ENCODE results near the gene CT83. TPM values are rescaled to one million over a fixed set of nuclear protein-coding genes. Genes with fewer than 3 reads are reported as not detected.

Gene CT83
- total and polyA plus RNA-seq, 2 of the 8 experiments (the other 6 are each of a cell fraction or from before 2014, with no cell fraction given): not detected

- no peak overlapping the region for H4K8ac ChIP-seq (ENCODE audit: extremely low read depth, insufficient read depth, low read length)
- no peaks in the 10 kb centered on the region for H3K23me2 ChIP-seq (ENCODE audit: low read depth, low read length)
- no peaks in the 10 kb centered on the region for H3K27me3 ChIP-seq (replicated peaks in 1 of 4; ENCODE audit: control insufficient read depth in 3 of 4, extremely low read depth in 1 of 4, insufficient read depth in 3 of 4, low read length in 3 of 4)
- no peak overlapping the region for H2BK15ac ChIP-seq (ENCODE audit: low read length)
- no peak overlapping the region for H2BK120ac ChIP-seq (replicated peaks; ENCODE audit: low read depth, low read length)
- no peak overlapping the region for H3K23ac ChIP-seq (ENCODE audit: insufficient read length)
- no peak overlapping the region for H2AFZ ChIP-seq (ENCODE audit: low read length)
- no peaks in the 10 kb centered on the region for H3K4me1 ChIP-seq (replicated peaks in 1 of 4; ENCODE audit: control insufficient read depth in 3 of 4, insufficient read depth in 4 of 4, low read length in 3 of 4)
- H3K14ac ChIP-seq (ENCODE audit: insufficient read length): no peak overlapping the region
- H2BK12ac ChIP-seq (ENCODE audit: low read depth, low read length): no peak overlapping the region
- no peak overlapping the region for H4K91ac ChIP-seq (replicated peaks; ENCODE audit: insufficient read length, low read length)
- DNase-seq (ENCODE audit: low read depth in 1 of 2, low spot score in 2 of 2) (no peak), FAIRE-seq (no peak)
- no peaks in the 10 kb centered on the region for H4K20me1 ChIP-seq (replicated peaks in 1 of 2; ENCODE audit: control insufficient read depth in 1 of 2, insufficient read depth in 2 of 2, low read length in 2 of 2)
- H3K4ac ChIP-seq (replicated peaks; ENCODE audit: insufficient read length, low read depth, low read length): no peak overlapping the region
- ChIA-PET POLR2A (ENCODE audit: partially characterized antibody) (no interaction called here), CTCF (ENCODE audit: partially characterized antibody) (no interaction called here)
- no peaks in the 10 kb centered on the region for H3K36me3 ChIP-seq (ENCODE audit: control insufficient read depth in 2 of 4, insufficient read depth in 4 of 4, low read length in 3 of 4)
- H3K18ac ChIP-seq (ENCODE audit: extremely low read depth, low read length): no peak overlapping the region
- H3K4me2 ChIP-seq (ENCODE audit: insufficient read depth in 1 of 2, low read depth in 2 of 2, low read length in 2 of 2): no peak overlapping the region
- H2BK5ac ChIP-seq (ENCODE audit: low read depth, low read length): no peak overlapping the region
- H4K5ac ChIP-seq (ENCODE audit: insufficient read length, low read depth, low read length): no peak overlapping the region
- no peak overlapping the region for H3K56ac ChIP-seq (replicated peaks; ENCODE audit: insufficient read length, low read depth, low read length)
- H2AK5ac ChIP-seq (ENCODE audit: low read depth, low read length): no peak overlapping the region
- no peak overlapping the region for H2BK20ac ChIP-seq (ENCODE audit: low read length)
- H3K4me3 ChIP-seq (ENCODE audit: extremely low read depth in 1 of 4, insufficient read depth in 2 of 4, low read depth in 3 of 4, low read length in 4 of 4): no peak overlapping the region
- no peak overlapping the region for H3K9ac ChIP-seq (replicated peaks in 1 of 4; ENCODE audit: extremely low read depth in 1 of 4, low read depth in 3 of 4, low read length in 3 of 4)
- no peaks in the 10 kb centered on the region for H3K79me1 ChIP-seq (ENCODE audit: low read depth, low read length)
- no peaks in the 10 kb centered on the region for H3K79me2 ChIP-seq (ENCODE audit: control insufficient read depth in 1 of 2, insufficient read depth in 2 of 2, low read length in 2 of 2)
- WGBS, 2 experiments (ENCODE audit: extremely low coverage in 1 of 2, insufficient coverage in 1 of 2, insufficient read length in 1 of 2, insufficient replicate concordance in 2 of 2, low coverage in 1 of 2, low lambda C conversion rate in 2 of 2, missing lambda C conversion rate in 1 of 2): 83% methylated on average over 2 of the region's 2 CpGs; no CpG with 5 or more reads in 1 of the 2 experiments
- TF ChIP-seq POLR2AphosphoS5 (IDR thresholded peaks at IDR 0.05; ENCODE audit: low read depth, low read length) (no peak), RXRA (IDR thresholded peaks at IDR 0.05; ENCODE audit: insufficient read depth, low read depth, low read length) (no peak), CTCF (IDR thresholded peaks at IDR 0.05; ENCODE audit: control extremely low read depth in 1 of 3, insufficient read depth in 1 of 3, low read depth in 1 of 3, low read length in 3 of 3) (no peak), PHF8 (conservative IDR thresholded peaks at IDR 0.05; ENCODE audit: low read depth, low read length) (no peak), TCF12 (IDR thresholded peaks at IDR 0.05; ENCODE audit: low read depth, low read length) (no peak), RNF2 (IDR thresholded peaks at IDR 0.05; ENCODE audit: borderline replicate concordance, low read depth, low read length, missing control alignments, poor library complexity, severe bottlenecking) (no peak), KDM5A (IDR thresholded peaks at IDR 0.05; ENCODE audit: low read length) (no peak), ATF2 (IDR thresholded peaks at IDR 0.05; ENCODE audit: low read length) (no peak)
- no peak overlapping the region for H3K27ac ChIP-seq (ENCODE audit: low read depth, low read length)
- no peaks in the 10 kb centered on the region for H3K9me3 ChIP-seq (ENCODE audit: insufficient read depth in 2 of 2, low read depth in 1 of 2, low read length in 1 of 2)
Measured at GRCh38 chrX:116493271-116493670, 30.5 kb upstream of the CT83 start.

All from H1 (cell line).